GM21515 (cell line): ENCODE data around the gene CAMK1.

Experiments used
- ATAC-seq: cut with Tn5 transposase; IDR thresholded peaks from one replicate; pipeline ENCODE4 v1.9.1; 2021; ENCODE audit not compliant: unreplicated experiment

CAMK1 gene

DNA sequence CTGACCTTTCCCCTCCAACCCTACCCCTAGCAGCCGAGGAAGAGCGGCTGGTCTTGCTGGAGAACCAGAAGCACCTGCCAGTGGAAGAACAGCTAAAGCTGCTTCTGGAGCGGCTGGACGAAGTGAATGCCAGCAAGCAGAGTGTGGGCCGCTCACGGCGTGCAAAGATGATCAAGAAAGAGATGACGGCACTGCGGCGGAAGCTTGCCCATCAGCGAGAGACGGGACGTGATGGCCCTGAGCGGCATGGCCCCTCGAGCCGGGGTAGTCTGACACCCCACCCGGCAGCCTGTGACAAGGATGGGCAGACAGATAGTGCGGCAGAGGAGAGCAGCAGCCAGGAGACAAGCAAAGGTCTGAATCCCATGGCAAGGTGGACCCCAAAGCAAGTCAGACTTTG is 26.2 kb downstream of the CAMK1 start:
- no peak for ATAC-seq

- no peak for ATAC-seq
Measured at GRCh38 chr3:9742560-9742959, 27.2 kb downstream of the CAMK1 start.

GRCh38 chr3:9739181-9739580 is 30.6 kb downstream of the CAMK1 start:
- ATAC-seq, result no peak

GRCh38 chr3:9736831-9737230 is 32.9 kb downstream of the CAMK1 start:
- no peak for ATAC-seq

GRCh38 chr3:9732740-9733115 is 37.0 kb downstream of the CAMK1 start:
- ATAC-seq, result no peak

DNA sequence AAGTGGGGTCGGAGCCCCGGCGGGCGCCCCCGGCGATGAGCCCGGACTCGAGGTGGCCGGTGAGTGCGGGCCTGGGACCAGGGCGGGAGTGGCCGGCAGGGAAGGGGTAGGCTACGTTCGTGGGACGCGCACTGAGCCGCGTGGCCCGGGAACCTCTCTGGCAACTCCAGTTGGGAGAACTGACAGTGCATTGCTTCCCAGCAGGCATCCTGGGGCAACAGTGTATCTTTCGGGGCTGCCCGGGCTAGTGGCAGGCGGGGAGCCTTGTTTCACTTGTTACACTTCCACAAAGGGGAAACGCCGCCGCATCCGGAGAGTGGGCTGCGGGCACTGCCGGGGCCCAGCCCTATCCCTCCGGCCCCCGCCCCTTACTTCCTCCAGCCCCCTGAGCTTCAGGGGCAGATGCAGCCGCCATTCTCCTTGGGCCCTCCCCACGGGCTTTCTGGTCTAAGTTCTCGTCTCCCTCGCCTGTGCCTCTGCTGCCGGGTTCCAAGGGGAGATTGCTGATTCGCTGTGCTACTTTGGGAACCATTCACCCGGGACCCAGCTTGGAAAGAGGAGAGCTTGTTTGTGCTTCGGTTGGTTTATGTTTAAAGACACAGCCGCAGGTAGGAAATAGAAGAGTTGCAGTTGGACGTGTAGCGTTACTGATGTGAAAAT is 37.5 kb downstream of the CAMK1 start:
- ATAC-seq, result peak; percentile 10

GRCh38 chr3:9731206-9732079 is 38.3 kb downstream of the CAMK1 start, which contains the start of gene BRPF1:
Gene BRPF1, plus strand, starts transcription at chr3:9731735. Its CDS starts 2,406 bp downstream, at chr3:9734141.
- peak; percentile 89 for ATAC-seq

DNA sequence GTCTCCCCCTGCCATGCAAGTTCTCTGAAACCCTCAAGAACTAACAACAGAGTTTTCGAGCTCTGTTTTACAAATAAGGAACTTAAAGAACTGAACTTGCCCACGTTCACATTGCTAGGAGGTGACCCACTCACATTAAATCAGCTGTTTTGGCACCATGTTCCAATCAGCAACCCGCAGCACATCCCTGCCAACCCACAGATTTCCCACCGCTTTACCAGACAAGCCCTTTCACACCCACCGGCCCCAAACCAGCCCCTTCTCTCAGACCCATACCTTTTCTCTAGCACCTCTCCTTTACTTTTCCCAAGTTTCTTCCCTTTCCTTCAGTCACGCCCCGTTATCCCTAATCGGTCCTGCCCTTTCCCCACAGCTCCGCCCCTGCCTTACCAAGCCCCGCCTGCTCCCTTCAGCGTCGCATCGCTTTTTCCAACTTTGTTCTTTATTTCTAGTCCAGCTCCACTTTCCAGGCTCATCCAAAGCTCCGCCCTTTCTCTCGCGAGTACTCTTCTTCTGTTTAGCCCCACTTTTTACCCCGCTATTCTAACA is 39.0 kb downstream of the CAMK1 start:
- ATAC-seq, result peak; percentile 42

DNA sequence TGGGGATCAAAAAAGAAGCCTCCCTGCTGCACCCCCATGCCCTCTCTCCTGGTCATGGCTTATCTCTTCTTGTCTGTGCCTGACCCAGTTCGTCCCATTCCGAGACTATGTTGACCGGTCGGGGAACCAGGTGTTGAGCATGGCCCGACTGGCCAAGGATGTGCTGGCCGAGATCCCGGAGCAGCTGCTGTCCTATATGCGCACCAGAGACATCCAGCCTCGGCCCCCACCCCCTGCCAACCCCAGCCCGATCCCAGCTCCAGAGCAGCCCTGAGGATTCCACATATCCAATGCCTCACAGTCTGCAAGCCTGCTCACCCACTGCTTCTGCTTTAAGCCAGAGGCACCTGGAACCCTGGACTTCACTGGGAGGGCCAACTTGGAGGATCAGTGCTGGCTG is 40.3 kb downstream of the CAMK1 start:
- no peak for ATAC-seq

DNA sequence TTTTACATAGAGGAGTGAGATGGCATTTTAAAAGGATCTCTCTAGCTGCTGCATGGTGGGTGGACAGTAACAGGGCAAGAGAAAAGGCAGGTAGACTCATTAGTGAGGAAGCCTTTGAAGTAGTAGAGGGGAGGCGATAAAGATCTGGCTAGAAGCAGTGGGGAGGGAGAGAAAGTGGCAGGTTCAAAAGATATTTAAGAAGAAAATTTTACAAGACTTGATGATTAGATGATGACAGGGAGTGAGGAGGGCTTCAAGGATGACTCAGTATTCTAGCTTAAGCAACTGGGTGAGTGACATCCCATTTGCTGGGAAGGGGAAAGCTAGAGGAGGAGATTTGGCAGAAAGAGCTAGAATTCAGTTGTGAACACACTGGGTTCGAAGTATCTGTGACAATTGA is 42.0 kb downstream of the CAMK1 start:
- ATAC-seq, result no peak

DNA sequence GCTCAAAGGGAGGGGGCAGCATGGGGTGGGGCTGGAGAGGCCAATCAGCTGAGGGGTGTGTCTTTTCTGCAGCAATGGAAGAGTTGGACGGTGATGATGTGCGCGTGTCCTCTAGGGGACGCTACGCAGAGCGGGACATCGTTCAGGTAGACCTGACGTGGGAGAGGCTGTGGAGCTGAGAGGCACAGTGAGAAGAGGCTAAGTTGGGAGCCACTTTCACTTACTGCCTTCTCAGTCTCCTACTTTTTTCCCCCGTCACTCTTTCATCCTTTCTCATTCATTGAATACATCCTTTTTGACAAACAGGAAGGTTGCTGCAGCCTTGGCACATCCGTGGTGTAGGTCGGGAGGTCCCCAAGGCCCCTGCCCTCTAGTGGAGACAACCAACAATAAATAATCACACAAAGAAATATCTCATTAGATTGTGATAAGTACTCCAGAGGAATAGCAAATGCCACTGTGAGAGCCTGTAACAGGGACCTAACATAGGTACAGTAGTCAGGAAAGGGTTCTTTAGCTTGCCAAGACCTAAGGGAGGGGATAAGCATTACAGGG is 42.6 kb downstream of the CAMK1 start:
- ATAC-seq, result no peak

- ATAC-seq, result no peak
Measured at GRCh38 chr3:9725775-9726515, 43.8 kb downstream of the CAMK1 start.

DNA sequence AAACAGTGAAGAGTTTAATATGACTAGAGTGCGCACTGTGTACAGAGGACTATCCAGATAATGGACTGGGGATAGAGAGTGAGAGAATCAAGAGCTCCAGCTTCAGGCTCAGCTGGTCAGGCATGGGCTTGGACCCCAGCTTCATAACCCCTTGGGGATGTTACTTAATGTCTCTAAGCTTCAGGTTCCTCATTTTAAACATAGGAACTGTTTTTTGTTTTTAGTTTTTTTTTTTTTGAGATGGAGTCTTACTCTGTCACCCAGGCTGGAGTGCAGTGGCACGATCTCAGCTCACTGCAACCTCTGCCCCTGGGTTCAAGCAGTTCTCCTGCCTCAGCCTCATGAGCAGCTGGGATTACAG is 48.1 kb downstream of the CAMK1 start:
- ATAC-seq, result no peak

DNA sequence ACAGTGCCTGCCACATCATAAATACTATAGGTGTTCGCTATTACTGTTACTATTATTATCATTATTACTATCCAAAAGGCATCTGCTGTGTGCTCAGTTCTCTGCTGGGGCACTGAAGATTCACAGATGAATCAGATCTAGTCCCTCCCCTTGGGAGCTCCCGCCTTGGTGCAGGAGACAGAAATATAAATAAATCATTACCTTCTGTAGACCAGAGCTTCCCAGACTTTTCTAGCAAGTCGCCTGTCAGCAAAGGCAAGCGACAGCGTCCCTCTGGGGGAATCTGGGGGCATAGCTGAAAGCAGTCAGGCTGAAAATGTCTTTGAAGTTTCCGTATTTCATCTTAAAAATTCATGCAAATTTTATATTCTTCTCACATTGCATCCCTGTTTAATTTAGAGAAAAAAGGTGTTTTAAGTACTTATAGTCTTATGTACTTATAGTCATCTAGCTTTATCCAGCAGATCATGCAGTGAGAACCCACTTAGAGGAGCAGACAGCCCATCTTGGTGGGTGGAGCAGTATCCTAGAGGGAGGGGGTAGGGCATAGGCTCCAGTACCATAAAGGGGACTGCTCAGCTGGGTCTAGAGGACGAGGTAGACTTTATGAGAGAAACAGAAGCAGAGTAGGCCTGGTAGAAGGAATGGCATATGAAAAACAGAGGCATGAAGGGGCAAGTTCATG is 48.6 kb downstream of the CAMK1 start:
- no peak for ATAC-seq

- ATAC-seq, result no peak
Measured at GRCh38 chr3:9718118-9718517, 51.6 kb downstream of the CAMK1 start.

DNA sequence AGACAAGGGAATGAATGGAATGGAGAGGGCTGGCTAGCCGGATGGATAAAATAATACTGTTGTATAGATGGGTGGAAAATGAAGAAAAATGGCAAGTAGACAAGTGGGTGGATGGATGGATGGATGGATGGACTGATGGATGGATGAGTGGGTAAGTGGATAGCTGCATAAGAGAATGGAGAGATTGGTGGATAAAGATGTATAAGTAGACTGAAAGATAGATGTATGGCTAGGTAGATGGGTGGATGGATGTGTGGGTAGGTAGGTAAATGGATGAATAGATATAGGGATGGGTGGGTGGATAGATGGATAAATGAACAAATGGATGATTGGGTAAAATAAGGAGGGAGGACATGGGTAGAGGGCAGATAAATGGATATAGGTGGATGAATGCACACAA is 52.2 kb downstream of the CAMK1 start:
- no peak for ATAC-seq

DNA sequence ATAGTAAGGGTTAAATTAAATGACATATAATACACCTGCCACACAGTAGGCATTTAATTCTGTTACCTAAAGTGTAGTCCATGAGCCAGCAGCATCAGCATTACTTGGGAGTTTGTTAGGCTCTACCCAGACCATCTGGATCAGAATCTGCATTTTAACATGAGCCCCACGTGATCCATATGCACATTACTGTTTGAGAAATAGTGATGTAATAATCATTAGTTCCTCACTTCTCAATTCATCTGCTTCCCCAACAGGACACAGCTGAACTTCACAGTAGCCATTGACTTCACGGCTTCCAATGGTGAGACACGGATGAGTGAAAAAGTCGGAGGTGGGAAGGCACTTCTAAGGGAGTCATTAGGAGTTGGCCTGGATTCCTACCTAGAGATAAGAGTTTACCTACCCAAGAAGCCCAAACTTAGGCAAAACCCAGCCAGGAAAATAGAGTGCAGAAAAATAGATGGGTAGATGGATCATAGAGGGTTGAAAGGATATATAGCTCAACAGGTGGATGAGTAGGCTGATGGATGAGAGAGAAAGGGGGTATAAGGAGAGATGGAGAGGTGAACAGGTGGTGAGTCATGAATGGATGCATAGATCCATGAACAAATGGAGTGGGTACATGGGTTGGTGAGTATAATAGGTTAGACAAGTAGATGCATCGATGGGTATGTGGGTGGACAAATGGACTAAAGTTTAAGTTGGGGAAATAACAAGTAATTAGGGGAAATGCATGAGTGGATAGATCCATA is 52.8 kb downstream of the CAMK1 start:
- ATAC-seq, result no peak

DNA sequence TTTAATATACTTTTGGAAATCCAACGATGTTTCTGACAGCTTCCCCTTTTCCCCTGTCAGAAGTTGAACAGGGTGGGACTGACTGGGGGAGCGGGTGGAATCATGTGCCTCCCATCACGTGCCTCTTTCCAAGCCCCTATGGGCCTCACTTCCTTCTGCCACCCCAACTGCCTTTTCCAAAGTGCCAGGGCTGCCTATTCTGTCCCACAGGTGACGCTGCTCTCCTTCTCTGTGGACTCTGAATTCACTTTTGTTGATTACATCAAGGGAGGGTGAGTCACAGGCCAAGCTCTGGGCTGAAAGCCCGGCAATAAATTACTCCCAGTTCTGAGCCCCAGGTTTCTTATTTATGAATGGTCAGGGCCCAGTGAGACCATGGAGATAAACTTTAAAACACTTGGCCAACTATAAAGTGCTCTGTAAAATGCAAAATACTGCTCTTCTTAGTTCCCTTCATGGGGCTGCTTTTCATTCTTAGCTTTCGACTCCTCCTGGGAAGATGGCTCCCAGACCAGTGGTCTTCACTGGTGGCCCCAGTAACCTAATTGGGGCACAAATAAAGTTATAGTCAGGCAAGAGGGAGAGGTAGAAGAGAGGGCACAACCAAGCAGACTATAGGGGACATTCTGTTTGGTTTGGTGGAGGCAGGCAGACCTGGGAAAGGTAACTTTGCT is 53.8 kb downstream of the CAMK1 start:
- no peak for ATAC-seq

GRCh38 chr3:9715136-9715535 is 54.6 kb downstream of the CAMK1 start:
- no peak for ATAC-seq
